OCI-M2 (cell line): ENCODE measurements around the gene DNAH8.

Experiments
- DNase-seq: peaks from one replicate; lab custom pipeline; 2025; ENCODE audit not compliant: unreplicated experiment; lab: John Stamatoyannopoulos, UW

DNAH8 gene, protein sequence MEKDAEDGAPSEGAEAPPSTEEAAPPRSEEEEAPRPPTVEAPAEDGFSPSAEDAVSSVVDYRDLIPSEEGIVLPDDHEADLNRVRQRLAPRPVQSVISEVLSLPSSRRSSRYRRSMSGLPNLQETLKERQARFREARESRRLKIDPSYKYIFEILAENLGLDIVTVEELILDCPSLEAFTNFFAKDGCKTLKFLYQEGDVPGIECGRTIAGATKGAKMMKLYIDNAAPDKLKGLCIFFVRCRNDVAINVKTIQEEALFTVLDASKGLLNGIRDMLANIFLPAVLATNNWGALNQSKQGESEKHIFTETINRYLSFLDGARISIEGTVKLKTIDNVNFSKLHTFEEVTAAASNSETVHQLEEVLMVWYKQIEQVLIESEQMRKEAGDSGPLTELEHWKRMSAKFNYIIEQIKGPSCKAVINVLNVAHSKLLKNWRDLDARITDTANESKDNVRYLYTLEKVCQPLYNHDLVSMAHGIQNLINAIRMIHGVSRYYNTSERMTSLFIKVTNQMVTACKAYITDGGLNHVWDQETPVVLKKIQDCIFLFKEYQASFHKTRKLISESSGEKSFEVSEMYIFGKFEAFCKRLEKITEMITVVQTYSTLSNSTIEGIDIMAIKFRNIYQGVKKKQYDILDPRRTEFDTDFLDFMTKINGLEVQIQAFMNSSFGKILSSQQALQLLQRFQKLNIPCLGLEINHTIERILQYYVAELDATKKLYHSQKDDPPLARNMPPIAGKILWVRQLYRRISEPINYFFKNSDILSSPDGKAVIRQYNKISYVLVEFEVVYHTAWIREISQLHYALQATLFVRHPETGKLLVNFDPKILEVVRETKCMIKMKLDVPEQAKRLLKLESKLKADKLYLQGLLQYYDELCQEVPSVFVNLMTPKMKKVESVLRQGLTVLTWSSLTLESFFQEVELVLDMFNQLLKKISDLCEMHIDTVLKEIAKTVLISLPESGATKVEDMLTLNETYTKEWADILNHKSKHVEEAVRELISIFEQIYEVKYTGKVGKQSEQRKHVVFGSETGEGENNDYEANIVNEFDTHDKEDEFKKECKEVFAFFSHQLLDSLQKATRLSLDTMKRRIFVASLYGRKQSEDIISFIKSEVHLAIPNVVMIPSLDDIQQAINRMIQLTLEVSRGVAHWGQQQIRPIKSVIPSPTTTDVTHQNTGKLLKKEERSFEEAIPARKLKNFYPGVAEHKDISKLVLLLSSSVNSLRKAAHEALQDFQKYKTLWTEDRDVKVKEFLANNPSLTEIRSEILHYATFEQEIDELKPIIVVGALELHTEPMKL (N-terminal part only)

GRCh38 chr6:38715016-38715689, at the start of gene DNAH8:
Gene DNAH8, plus strand, starts transcription at chr6:38715311. Its CDS starts 7,499 bp downstream, at chr6:38722810.
- DNase-seq = no peak

DNA sequence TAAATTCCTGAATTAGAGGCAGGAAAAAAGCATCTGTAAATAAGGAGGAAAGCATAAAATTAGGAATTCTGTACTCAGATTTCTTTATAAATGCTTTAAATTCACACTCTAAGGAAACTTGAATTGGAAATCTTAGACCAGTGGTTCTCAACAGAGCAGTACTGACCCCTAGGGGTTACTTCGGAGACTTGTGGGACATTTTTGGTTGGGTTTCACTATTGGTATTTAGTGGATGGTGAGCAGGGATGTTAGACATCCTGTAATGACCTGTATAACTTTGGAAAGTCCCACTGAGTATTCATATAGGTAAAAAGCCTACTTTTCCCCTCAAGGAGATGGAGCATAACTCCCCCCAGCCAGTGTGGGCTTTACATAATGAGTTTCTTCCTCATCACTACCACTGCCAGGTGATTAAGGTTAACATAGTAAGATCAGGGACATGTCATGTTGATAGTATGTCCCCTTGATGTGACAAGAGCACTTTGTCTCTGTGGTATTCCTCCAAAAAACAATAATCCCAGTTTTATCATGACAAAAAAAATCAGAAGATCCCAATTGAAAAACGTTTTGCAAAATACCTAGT, 43.1 kb upstream of the DNAH8 start:
- DNase-seq = peak; percentile 60

GRCh38 chr6:38673397-38674165, 41.5 kb upstream of the DNAH8 start:
- no peak for DNase-seq

DNA sequence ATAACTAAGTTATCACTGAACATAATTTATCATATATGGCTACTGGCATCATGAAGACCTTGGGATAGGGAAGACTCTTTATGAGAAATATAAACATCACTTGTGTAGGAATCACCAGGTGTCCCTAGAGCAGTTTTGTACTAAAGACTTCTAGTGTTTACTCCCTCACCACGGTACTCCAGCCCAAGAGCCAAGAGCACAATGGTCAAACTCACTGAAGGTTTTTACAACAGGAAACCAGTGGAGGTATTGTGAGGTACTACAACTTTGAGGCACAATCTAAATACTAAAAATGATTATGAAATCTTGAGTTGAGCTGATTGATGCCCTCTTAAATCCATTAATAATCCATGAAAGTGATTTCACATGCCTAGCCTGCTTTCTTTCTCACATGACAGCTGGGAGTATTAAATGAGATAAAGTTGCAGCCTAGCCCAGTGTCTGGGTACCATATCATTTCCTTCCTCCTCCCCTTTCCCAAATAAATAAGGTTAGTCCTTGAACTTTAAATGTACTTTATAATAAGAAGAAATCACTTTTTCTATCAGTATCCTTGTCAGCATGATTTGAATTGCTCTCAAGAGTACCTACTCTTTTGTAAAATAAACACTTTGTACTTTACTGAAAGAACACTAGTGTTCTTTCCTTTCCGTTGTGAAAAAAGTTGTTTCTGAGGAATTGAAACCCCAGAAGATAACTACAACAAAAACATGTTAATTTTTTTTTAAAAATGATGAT, 38.7 kb upstream of the DNAH8 start:
- no peak for DNase-seq

DNA sequence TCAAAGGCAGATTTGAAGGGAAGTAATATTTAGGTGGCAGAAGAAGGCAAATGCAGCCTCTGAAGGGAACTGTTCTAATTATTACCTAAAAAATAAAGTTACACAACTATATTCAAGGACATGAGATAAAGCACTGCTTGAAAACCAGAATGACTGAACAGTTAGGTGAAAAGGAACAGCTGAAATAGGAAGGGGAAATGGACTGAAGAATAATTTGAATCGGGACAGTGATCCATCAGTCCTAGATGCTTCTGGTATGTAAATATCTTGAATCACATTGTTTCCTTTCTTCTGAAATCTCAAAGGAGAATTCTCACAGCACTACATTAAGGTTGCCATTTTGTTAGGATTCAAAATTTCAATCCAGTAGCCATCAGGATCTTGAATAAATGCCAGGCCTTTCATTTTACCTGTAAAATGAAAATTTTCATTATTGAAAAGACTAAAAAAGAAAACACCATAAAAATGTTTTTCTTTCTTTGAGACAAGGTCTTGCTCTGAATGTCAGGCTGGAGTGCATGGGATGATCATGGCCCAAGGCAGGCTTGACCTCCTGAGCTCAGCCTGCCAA, 38.1 kb upstream of the DNAH8 start:
- no peak for DNase-seq

DNA sequence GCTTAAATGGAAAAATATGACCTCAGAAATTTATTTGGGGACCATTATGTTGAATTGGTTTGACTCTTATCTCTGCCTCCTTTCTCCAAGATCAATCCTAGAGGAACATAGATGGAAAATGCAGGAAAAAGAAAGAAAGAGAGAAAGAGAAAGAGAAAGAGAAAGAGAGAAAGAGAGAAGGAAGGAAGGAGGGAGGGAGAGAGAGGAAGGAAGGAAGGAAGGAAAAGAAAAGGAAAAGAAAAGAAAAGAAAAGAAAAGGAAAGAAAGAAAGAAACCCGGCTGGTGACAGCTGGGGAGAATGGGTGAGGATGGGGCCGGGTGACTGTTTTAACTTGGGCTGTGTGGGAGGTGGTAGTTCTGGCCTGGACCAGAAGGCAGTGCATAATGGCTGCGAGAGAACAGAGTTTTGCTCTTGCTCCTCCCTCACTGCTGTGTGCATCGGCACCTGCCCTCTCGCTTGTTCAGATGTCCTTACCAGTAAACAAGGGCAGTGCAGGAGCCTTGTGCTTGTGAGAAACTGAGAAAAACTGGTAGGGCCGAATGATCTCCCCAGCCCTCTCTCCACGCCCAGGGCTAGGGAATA, 36.8 kb upstream of the DNAH8 start:
- DNase-seq = no peak

- DNase-seq = no peak
Observed at GRCh38 chr6:38679668-38680067, 35.4 kb upstream of the DNAH8 start.

GRCh38 chr6:38681850-38682249, 33.3 kb upstream of the DNAH8 start:
- no peak for DNase-seq

- DNase-seq = no peak
Observed at GRCh38 chr6:38684237-38684636, 30.9 kb upstream of the DNAH8 start.

- no peak for DNase-seq
Observed at GRCh38 chr6:38684904-38685303, 30.2 kb upstream of the DNAH8 start.

DNA sequence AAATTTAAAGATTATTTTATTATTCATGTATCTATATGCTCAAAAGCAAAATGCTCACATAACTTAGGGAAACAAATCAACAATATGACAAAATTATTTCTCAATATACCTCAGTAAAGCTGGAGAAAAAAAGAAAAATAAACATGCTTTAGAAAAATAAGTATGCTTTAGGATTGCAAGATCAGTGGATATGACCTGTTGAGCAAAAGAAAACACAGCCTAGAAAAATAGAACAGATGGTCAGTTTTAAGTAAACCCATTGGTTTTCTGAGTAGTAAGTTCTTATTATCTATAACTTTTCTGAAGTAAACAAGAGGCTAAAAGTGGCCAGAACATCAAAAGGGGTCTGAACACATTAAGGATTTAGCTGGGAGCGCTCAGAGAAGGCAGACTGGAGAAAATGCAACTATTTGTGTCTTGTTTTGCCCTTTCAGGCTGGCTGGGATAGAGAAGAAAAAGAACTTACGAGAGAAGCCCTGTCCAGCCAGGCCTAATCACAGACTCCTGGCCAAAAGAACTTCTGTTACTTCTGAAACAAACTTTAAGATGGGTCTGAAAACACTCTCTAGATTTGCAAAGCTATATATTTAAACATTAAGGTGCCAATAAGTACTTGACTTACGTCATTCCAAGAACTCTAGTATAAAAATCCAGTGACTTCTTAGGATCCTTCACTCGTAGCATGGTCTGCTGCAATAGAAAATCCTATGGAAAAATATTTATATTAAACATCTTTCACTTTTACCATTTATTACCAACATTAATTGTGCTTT, 28.7 kb upstream of the DNAH8 start:
- DNase-seq = no peak

- DNase-seq = no peak
Observed at GRCh38 chr6:38687043-38687353, 28.1 kb upstream of the DNAH8 start.

DNA sequence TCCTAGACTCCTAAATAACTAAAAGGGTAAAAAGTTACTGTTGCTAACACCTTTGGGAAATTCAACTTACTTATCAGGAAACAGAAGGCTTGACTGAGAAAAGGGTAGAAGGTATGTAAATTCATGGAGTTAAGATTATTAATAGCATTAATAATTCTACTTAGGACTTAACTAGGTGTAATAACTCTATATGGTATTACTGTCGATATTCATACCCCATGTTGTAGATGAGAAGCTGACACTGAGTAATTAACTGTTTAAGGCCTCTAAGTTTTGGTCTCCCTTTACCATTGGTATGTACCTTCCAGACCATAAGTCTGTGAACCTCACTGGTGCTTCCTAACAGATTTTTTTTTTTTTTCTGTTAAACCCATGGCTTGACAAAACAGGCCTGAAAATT, 27.6 kb upstream of the DNAH8 start:
- DNase-seq = no peak

GRCh38 chr6:38688579-38689087, 26.5 kb upstream of the DNAH8 start:
- DNase-seq = no peak

DNA sequence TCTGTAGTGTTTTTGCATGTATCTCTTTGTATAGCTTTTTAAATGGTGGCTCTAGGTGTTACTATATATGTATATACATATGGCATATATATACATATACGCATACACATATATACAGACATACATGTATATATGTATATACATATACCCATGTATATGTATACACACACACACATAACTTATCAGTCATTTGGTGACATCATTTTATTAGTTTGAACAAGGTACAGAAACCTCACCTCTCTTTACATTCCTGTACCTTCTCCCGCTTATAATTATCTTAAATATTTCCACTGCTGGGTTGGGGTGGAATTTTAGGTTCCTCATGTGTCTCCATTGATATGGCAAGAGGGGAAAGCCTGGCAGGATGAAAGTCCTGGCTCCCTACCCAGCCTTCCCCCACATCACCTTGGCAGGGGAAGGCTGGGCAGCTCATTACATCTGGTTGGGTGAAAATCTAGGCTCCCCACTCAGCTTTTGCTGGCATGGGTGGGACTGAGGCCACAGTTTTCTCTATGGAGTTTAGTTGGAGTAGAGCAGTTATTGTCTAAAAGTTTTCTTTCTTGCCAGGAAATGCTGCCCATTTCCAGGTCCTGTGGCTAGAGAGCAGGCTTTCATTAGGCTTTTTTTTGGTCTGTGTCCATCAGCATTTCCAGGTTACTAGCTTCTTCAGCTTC, 19.7 kb upstream of the DNAH8 start:
- DNase-seq = no peak

- DNase-seq = no peak
Observed at GRCh38 chr6:38695933-38696332, 19.2 kb upstream of the DNAH8 start.

DNA sequence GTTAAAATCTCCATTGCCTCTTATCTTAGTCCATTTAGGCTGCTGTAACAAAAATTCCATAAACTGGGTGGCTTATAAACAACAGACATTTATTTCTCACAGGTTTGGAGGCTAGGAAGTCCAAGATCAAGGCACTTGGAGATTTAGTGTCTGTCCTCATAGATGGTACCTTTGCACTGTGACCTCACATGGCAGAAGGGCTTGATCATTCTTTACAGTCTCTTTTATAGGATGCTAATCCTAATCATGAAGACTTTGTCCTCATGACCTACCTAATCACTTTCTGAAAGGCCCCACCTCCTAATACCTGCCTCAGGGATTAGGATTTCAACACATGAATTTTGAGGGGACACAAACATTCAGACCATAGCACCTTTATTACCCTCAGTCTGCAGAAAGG, 18.8 kb upstream of the DNAH8 start:
- no peak for DNase-seq
